ENCODE results near the gene CTRB2. TPM values are rescaled to one million over a fixed set of nuclear protein-coding genes. Genes with fewer than 3 reads are reported as not detected.
"Not testable (repeated sequence)": the region's sequence is repeated elsewhere in the genome, so short reads cannot be mapped to it uniquely, and the experiment has no call there.

CTRB2 gene
- total RNA-seq, 1 donor: not detected

- H3K4me3 ChIP-seq (ENCODE audit: low read depth, low read length): no peak overlapping the region
- DNase-seq (ENCODE audit: low read depth): no peak
- TF ChIP-seq, protein P1, sequence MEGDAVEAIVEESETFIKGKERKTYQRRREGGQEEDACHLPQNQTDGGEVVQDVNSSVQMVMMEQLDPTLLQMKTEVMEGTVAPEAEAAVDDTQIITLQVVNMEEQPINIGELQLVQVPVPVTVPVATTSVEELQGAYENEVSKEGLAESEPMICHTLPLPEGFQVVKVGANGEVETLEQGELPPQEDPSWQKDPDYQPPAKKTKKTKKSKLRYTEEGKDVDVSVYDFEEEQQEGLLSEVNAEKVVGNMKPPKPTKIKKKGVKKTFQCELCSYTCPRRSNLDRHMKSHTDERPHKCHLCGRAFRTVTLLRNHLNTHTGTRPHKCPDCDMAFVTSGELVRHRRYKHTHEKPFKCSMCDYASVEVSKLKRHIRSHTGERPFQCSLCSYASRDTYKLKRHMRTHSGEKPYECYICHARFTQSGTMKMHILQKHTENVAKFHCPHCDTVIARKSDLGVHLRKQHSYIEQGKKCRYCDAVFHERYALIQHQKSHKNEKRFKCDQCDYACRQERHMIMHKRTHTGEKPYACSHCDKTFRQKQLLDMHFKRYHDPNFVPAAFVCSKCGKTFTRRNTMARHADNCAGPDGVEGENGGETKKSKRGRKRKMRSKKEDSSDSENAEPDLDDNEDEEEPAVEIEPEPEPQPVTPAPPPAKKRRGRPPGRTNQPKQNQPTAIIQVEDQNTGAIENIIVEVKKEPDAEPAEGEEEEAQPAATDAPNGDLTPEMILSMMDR (IDR thresholded peaks at IDR 0.05; ENCODE audit: insufficient read depth, low read length): no peak
Observed at GRCh38 chr16:75225678-75226515, 18.9 kb upstream of the CTRB2 start.

DNA sequence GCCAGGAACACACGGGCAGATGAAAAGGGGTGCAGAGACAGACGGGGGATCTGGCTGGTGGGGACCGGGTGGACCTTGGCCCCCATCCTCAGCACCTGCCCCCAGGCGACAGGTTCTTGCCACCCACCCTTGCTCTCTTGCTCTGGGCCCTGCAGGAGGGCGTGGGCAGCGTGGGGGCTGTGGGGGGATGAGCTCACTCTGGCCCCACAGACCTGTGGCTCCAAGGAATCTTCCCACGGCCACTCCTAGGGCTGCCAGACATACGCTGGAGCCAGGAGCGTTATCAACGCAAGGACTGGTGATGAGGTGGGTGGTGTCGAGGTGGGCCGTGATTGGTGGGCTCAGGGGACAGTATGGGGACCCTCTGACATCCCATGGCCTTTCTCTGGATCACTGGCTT is 18.1 kb upstream of the CTRB2 start:
- H3K4me3 ChIP-seq (ENCODE audit: low read depth, low read length): no peak overlapping the region
- no peak for DNase-seq (ENCODE audit: low read depth)
- TF ChIP-seq, protein P1 (IDR thresholded peaks at IDR 0.05; ENCODE audit: insufficient read depth, low read length): no peak

DNA sequence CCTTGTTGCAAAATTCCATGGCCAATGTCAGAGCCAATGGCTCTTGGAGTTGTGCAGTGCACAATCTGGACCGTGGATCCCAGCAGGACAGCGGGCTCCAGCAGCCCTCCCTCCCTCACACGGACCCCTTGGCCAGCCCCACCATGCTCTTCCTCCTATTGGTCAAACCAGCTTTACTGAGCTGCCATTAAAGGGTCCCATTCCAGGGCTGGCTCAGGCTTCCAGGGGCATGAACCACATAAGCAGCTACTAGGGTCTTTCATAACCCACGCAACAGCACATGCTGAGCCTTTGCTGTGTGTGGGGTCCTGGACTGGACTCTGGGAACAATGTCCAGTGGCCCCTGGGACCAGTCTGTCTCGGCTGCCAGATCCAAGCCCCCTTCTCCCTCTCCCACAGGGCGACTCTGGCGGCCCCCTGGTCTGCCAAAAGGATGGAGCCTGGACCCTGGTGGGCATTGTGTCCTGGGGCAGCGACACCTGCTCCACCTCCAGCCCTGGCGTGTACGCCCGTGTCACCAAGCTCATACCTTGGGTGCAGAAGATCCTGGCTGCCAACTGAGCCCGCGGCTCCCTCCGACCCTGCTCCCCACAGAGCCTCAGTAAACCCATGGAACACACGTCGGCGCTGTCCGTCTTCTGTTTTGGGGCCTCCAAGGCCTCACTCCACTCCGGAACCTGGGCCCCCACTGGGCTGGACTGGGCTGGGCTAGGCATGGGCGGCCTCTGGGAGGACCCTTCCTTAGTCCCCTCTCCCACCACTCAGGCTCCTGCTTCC is 17.5 kb upstream of the CTRB2 start:
- TF ChIP-seq, protein P1 (IDR thresholded peaks at IDR 0.05; ENCODE audit: insufficient read depth, low read length): no peak
- H3K4me3 ChIP-seq (ENCODE audit: low read depth, low read length): no peak overlapping the region
- DNase-seq (ENCODE audit: low read depth): no peak

GRCh38 chr16:75223129-75223528 is 16.2 kb upstream of the CTRB2 start:
- not testable (repeated sequence) for H3K4me3 ChIP-seq (ENCODE audit: low read depth, low read length); DNase-seq (ENCODE audit: low read depth)

GRCh38 chr16:75222271-75222783 is 15.4 kb upstream of the CTRB2 start:
- DNase-seq (ENCODE audit: low read depth): no peak
- H3K4me3 ChIP-seq (ENCODE audit: low read depth, low read length): no peak overlapping the region
- TF ChIP-seq, protein P1 (IDR thresholded peaks at IDR 0.05; ENCODE audit: insufficient read depth, low read length): no peak

DNA sequence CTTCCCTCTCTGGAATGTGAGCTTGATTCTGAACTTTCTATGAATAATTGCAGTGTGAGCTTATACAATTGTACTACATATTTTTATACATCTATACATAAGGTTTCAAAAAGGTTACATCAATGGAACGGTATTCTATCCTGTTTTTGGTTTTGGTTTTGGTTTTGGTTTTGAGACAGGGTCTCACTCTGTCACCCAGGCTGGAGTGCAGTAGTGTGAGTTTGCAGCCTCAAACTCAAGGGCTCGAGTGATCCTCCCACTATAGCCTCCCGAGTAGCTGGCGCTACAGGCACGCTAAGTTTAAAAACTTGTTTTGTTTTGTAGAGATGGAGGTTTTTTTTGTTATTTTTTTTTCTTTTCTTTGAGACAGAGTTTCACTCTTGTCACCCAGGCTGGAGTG is 12.9 kb upstream of the CTRB2 start:
- TF ChIP-seq, protein P1 (IDR thresholded peaks at IDR 0.05; ENCODE audit: insufficient read depth, low read length): no peak
- no peak for DNase-seq (ENCODE audit: low read depth)
- no peak overlapping the region for H3K4me3 ChIP-seq (ENCODE audit: low read depth, low read length)

DNA sequence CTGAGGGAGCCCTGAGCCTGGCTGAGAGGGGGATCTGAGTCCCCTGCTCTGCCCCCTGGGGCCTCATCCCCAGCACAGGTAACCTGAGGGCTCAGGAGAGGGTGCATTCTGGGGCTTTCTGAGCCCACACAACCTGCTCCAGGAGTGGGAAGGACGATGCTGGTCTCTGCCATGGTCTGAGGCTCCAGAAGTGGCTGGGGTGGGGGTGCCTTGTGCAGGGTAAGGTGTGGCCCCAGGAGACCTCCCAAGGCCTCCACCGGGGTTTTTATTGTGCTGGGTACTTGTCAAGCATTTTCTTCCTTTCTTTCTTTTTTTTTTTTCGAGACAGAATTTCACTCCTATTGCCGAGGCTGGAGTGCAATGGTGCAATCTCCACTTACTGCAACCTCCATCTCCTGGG is 12.1 kb upstream of the CTRB2 start:
- DNase-seq (ENCODE audit: low read depth): no peak
- H3K4me3 ChIP-seq (ENCODE audit: low read depth, low read length): no peak overlapping the region
- TF ChIP-seq, protein P1 (IDR thresholded peaks at IDR 0.05; ENCODE audit: insufficient read depth, low read length): no peak

All from fibroblast of the aortic adventitia (primary cell).